Activated CD4-positive, alpha-beta T cell treated with anti-CD3 and anti-CD28 coated beads, Interleukin-2, amount 50 U/mL, for 4 hours (primary cell): ENCODE data around the gene ATXN1.

Source experiments
- DNase-seq, 2 experiments: peaks; one replicate each; pipeline ENCODE4 v3.0.0-alpha.2; 2020

Gene ATXN1

DNA sequence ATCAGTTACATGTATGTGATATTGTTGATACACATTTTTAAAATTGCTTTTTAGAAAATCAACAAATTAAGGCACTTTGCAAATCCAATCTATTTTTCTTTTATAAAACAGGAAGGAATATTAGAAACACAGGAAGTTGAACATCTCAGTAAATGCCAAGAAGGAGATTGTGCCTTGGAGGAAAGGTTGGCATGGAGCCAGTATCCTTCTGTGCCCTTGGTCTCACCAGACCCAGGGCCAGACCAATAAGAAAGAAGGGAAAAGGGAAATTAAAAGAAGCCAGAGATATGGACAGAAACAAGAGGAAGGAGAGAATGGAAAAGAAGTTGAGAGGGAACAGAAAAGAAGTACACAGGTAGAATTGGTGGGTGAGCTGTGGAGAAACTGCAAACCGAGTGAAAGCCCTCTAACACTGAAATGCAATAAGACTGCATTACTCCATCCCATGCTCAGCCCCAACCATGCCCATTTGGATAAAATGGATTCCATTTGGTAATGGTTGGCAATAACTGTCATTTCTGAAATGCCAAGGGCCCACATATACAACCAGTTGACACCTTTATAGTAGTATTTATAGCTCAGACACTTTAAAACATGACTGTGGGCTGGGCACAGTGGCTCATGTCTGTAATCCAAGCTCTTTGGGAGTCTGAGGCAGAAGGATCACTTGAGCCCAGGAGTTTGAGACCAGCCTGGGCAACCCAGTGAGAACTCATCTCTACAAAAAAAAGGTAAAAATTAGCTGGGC lies 389.1 kb downstream of the ATXN1 start:
- DNase-seq, result no peak

DNA sequence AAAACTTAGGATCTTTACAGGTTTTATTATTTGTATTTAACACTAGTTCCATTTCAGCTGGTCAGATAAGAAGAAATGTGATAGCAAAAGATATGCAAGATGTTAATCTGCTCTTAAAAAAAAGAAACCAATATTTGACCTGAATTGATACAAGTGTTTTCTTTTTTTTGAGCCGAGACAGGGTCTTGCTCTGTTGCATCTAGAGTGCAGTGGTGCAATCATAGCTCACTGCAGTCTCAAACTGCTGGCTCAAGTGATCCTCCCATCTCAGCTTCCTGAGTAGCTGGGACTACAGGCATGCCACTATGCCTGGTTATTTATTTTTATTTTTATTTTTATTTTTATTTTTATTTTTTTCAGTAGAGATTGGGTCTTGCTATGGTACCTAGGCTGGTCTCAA lies 389.9 kb downstream of the ATXN1 start:
- DNase-seq, result no peak

- DNase-seq, result no peak
These were observed 390.3 kb downstream of the ATXN1 start for GRCh38 chr6:16370943-16371342.

DNA sequence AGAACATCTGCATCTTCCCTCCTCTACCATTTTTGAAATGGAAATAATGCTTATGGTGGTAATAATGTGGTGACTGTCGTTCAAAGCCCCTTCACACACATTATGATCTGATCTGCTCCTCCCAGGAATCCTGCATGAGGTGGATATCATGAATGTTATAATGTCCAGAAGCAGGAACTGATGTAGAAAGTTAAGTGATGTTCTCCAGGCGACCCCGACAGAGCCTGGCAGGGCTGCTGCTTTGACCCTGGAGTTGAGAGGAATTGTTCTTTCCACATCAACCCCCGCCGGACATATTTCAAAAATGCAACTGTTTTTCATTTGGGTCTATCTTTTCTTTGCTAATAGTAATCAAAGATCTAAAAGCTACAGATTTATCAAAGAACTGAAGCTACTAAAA lies 391.3 kb downstream of the ATXN1 start:
- DNase-seq, result no peak

DNA sequence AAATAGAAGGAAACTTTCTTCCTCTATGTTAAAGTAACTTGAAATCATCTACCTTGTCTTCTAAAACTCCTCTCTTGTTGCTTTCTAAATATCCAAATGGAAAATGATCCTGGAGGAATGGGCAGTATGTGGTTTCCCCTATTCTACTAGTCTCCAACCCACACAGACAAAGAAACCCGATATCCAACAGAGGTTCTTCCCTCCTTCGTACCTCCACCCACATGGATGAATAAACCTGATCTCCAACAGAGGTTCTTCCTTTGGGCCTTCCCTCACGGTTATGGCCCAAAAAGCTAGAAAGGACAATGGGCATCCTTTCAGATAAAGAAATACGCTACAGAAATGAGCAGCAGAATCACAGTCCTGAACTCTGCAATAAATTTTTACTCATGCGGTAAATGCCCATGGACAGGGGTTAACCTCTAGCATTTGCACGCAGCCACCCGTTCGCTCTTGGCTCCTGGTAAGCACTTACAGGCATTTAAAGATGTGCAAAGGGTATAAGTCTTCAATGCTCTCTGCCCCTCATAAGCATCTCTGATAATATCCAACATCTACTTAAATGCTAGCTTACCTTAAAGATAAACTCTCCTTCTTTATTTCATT lies 392.0 kb downstream of the ATXN1 start:
- no peak for DNase-seq

DNA sequence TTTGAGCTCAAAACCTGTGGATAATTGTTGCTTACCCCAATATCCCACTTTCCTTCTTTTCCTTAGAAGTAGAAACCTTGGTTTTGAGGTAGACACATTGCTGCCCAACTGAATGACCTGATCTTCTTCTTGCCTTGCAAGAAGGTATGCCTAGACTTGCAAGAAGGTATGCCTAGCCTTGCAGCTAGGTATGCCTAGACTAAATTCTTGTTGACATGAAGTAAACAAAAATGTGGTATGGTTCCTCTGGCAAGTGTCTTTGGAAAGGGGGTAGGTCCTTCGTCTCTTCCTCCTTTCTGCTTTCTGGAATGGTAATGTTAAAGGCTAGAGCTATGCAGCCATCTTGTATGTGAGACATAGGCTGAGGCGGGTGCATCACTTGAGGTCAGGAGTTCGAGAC lies 393.7 kb downstream of the ATXN1 start:
- DNase-seq, result no peak

DNA sequence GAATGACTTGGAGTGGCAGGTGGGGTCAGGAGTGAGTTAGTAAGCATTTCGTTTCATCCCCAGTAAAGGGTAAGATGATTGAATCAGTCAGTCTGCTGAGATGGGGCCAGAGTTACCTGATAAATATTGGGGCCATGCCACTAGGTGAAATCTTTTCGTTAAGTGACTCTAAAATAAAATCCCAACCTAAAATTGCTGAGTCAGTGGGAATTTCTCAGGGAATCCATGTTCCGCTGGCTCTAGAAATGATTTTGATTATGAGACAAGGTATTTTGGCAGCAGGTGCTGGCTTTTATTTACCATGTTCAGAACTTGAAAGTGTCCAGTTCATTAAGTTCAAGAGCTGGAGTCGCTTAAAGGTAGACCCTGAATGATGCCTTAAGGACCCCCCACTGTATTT lies 397.5 kb downstream of the ATXN1 start:
- DNase-seq, result no peak

GRCh38 chr6:16362819-16363589 lies 398.3 kb downstream of the ATXN1 start:
- no peak for DNase-seq

GRCh38 chr6:16362296-16362695 lies 399.0 kb downstream of the ATXN1 start:
- no peak for DNase-seq

- DNase-seq, result no peak
These were observed 399.4 kb downstream of the ATXN1 start for GRCh38 chr6:16361861-16362260.

DNA sequence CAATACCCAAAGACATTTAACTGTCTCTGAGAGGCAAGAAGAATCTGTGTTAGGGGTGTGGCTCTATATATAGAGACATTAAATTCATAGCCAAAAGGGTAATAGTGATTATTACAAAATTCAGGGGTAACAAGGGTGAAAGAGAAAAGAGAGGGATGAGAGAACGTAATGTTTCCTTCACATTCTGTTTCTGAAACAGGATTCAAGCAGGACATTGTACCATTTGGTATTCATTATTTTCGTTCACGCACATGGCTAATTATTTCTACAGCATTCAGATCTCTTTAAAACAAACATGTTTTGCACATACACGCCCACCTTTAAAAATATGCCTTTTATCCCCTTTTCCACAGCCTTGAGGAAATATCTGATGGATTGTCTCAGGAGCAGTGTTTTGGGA lies 400.1 kb downstream of the ATXN1 start:
- no peak for DNase-seq

GRCh38 chr6:16360365-16360764 lies 400.9 kb downstream of the ATXN1 start:
- no peak for DNase-seq

- no peak for DNase-seq
These were observed 401.7 kb downstream of the ATXN1 start for GRCh38 chr6:16359563-16359962.

- DNase-seq, result no peak
These were observed 402.6 kb downstream of the ATXN1 start for GRCh38 chr6:16358531-16359138.

- no peak for DNase-seq
These were observed 405.4 kb downstream of the ATXN1 start for GRCh38 chr6:16355699-16356446.

- no peak for DNase-seq
These were observed 406.0 kb downstream of the ATXN1 start for GRCh38 chr6:16355238-16355637.

DNA sequence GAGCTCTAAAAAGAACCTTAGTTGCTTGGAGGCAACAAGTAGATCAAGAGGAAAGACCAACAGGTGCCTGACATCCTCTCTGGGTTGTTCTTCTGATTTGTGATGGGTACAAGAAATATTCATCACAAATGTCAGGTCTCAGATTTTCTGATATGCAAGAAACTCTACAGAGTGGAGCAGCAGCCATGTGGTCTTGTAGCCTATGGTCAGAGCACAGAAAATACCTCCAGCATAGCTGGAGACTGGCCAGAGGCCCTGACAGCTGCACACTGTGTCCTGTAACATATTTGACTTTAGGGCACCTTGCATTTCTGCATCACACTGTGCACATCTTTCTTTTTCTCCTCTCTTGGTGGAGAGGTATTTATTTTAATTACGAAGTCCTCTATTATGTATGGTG lies 406.6 kb downstream of the ATXN1 start:
- DNase-seq, result no peak

DNA sequence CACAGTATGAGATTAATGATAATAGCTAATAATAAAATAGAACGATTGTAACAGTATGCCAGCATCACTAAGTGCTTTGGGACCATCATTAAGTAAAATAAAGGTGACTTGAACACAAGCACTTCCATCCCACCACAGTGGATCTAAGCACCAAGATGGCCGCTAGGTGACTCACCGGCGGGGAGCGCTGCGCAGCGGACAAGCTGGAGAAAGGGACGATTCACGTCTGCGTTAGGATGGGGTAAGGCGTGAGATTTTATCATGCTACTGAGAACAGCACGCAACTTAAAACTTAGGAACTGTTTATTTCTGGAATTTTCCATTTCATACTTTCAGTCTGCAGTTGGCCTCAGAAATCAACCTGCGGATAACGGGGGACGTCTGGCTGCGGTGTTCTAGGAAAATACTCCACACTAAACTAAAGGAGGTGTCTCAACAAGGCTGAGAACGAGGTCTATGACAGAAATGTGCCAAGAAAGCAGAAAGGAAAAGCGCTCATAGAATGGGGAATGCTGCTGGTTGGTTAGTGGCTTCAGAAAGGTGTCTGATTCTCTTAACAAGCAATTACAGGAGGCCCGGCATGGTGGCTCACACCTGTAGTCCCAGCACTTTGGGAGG lies 408.3 kb downstream of the ATXN1 start:
- no peak for DNase-seq

DNA sequence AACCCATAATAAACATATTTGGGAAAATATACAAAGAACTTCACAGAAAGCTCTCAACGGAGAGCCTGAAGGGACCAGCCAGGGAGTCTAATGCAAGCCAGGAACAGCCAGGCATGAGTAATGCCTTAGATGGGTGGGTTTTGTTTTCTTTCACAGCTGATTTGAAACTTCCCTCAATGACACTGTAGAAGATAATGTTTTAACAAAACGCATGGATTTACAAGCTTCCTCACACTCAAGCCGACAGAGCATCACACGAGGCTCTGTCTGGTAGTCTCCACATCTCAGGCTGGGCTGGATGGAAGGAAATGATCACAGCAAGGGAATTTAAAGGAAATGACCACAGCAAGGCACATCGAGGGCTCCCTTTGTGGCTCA lies 409.0 kb downstream of the ATXN1 start:
- no peak for DNase-seq

- DNase-seq, result no peak
These were observed 411.7 kb downstream of the ATXN1 start for GRCh38 chr6:16349544-16349943.

DNA sequence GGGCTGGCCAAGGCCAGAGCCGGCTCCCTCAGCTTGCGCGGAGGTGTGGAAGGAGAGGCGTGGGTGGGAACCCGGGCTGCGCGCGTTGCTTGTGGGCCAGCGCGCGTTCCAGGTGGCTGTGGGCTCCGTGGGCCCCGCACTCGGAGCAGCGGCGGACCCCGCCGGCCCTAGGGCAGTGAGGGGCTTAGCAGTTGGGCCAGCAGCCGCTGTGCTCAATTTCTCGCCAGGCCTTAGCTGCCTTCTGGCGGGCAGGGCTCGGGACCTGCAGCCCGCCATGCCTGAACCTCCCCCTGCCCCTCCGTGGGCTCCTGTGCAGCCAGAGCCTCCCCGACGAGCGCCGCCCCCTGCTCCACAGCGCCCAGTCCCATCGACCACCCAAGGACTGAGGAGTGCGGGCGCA lies 414.4 kb downstream of the ATXN1 start:
- DNase-seq, result no peak
